HEK293 (cell line): ENCODE results near the gene INPP4B.

ENCODE experiments used
- MEIS1 ChIP-seq: sonication (generic); formaldehyde crosslinking; IDR thresholded peaks from 2 replicates; pipeline ENCODE4 v1.8.1; 2022; ENCODE audit warnings: missing genetic modification reagents, mild to moderate bottlenecking, borderline replicate concordance
- SALL2 ChIP-seq: fragments of 450-650 bp; formaldehyde crosslinking; IDR thresholded peaks from 2 replicates; pipeline ENCODE4 v1.5.0; 2017; ENCODE audit warnings: missing biosample characterization, mild to moderate bottlenecking, missing genetic modification characterization, borderline replicate concordance
- ZIC2 ChIP-seq: fragments of 450-650 bp; formaldehyde crosslinking; IDR thresholded peaks from 2 replicates; pipeline ENCODE4 v1.5.1; 2016; ENCODE audit warnings: missing biosample characterization, missing genetic modification characterization
- ZNF140 ChIP-seq: fragments of 450-650 bp; formaldehyde crosslinking; IDR thresholded peaks from 2 replicates; pipeline ENCODE4 v1.5.1; 2016; ENCODE audit warnings: missing biosample characterization, missing genetic modification characterization
- ZNF155 ChIP-seq: fragments of 450-650 bp; formaldehyde crosslinking; IDR thresholded peaks from 2 replicates; pipeline ENCODE4 v1.5.1; 2016; ENCODE audit warnings: missing biosample characterization, missing genetic modification characterization
- ZNF274 ChIP-seq, 2 experiments: fragments of 200-500 bp in 1 of 2; fragments of 450-650 bp in 1 of 2; sonication (Bioruptor generic) in 1 of 2; formaldehyde crosslinking in 1 of 2; IDR thresholded peaks; 2 replicates each; pipeline versions ENCODE4 v1.5.1 to v1.6.1; 2014 to 2016; ENCODE audit warnings: borderline replicate concordance in 1 of 2, inconsistent platforms in 1 of 2, low read length in 1 of 2, missing biosample characterization in 1 of 2, missing genetic modification characterization in 1 of 2
- ZNF391 ChIP-seq: fragments of 450-650 bp; formaldehyde crosslinking; IDR thresholded peaks from 2 replicates; pipeline ENCODE4 v1.5.1; 2016; ENCODE audit warnings: low read depth, missing biosample characterization, missing genetic modification characterization, borderline replicate concordance
- ZNF560 ChIP-seq: fragments of 450-650 bp; formaldehyde crosslinking; IDR thresholded peaks from 2 replicates; pipeline ENCODE4 v1.5.1; 2017; ENCODE audit warnings: missing biosample characterization, missing genetic modification characterization, borderline replicate concordance
- TF ChIP-seq, protein P1 (sequence below): fragments of 450-650 bp; formaldehyde crosslinking; IDR thresholded peaks from 2 replicates; pipeline ENCODE4 v1.5.1; 2016; ENCODE audit warnings: missing biosample characterization, missing genetic modification characterization
- TF ChIP-seq, protein P2 (sequence below): fragments of 450-650 bp; formaldehyde crosslinking; IDR thresholded peaks from 2 replicates; pipeline ENCODE4 v1.5.1; 2016; ENCODE audit warnings: missing biosample characterization, missing genetic modification characterization
- TF ChIP-seq, protein P3 (sequence below): fragments of 450-650 bp; formaldehyde crosslinking; IDR thresholded peaks from 2 replicates; pipeline ENCODE4 v1.5.1; 2016; ENCODE audit warnings: missing biosample characterization, missing genetic modification characterization

DNA sequence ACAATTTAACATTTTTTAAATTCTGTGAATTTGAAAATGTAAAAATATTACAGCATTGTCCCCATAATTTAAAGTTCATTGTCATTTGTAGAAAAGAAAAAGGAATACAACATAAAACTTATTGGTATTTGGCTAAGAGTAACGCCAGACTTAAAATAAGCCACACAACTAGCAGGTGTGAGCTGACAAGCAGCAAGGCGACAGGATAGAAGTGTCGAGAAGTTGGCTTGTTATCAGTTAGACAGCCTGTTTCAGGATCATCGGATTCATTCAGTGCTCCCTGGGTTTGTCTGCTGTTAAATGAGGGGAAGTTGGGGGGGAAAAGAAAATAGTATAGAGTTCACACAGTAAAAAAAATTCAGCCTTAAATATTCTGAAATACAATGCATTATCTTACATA is 816.1 kb downstream of the INPP4B start:
- no peak for TF ChIP-seq ZNF140 (tag by site-specific recombination)
- no peak for TF ChIP-seq ZNF155 (tag by site-specific recombination)
- TF ChIP-seq, protein P1, sequence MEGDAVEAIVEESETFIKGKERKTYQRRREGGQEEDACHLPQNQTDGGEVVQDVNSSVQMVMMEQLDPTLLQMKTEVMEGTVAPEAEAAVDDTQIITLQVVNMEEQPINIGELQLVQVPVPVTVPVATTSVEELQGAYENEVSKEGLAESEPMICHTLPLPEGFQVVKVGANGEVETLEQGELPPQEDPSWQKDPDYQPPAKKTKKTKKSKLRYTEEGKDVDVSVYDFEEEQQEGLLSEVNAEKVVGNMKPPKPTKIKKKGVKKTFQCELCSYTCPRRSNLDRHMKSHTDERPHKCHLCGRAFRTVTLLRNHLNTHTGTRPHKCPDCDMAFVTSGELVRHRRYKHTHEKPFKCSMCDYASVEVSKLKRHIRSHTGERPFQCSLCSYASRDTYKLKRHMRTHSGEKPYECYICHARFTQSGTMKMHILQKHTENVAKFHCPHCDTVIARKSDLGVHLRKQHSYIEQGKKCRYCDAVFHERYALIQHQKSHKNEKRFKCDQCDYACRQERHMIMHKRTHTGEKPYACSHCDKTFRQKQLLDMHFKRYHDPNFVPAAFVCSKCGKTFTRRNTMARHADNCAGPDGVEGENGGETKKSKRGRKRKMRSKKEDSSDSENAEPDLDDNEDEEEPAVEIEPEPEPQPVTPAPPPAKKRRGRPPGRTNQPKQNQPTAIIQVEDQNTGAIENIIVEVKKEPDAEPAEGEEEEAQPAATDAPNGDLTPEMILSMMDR (tag by site-specific recombination): no peak
- TF ChIP-seq SALL2: no peak
- TF ChIP-seq ZNF560 (tag by site-specific recombination): no peak
- TF ChIP-seq ZNF274 (IDR thresholded peaks at IDR 0.05; ENCODE audit: low read length): no peak
- no peak for TF ChIP-seq ZNF274 (tag by site-specific recombination; IDR thresholded peaks at IDR 0.05; ENCODE audit: borderline replicate concordance)
- no peak for TF ChIP-seq ZIC2 (tag by site-specific recombination)
- no peak for TF ChIP-seq ZNF391 (tag by site-specific recombination)
- TF ChIP-seq, protein P2, sequence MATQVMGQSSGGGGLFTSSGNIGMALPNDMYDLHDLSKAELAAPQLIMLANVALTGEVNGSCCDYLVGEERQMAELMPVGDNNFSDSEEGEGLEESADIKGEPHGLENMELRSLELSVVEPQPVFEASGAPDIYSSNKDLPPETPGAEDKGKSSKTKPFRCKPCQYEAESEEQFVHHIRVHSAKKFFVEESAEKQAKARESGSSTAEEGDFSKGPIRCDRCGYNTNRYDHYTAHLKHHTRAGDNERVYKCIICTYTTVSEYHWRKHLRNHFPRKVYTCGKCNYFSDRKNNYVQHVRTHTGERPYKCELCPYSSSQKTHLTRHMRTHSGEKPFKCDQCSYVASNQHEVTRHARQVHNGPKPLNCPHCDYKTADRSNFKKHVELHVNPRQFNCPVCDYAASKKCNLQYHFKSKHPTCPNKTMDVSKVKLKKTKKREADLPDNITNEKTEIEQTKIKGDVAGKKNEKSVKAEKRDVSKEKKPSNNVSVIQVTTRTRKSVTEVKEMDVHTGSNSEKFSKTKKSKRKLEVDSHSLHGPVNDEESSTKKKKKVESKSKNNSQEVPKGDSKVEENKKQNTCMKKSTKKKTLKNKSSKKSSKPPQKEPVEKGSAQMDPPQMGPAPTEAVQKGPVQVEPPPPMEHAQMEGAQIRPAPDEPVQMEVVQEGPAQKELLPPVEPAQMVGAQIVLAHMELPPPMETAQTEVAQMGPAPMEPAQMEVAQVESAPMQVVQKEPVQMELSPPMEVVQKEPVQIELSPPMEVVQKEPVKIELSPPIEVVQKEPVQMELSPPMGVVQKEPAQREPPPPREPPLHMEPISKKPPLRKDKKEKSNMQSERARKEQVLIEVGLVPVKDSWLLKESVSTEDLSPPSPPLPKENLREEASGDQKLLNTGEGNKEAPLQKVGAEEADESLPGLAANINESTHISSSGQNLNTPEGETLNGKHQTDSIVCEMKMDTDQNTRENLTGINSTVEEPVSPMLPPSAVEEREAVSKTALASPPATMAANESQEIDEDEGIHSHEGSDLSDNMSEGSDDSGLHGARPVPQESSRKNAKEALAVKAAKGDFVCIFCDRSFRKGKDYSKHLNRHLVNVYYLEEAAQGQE (tag by site-specific recombination): no peak
- TF ChIP-seq, protein P3, sequence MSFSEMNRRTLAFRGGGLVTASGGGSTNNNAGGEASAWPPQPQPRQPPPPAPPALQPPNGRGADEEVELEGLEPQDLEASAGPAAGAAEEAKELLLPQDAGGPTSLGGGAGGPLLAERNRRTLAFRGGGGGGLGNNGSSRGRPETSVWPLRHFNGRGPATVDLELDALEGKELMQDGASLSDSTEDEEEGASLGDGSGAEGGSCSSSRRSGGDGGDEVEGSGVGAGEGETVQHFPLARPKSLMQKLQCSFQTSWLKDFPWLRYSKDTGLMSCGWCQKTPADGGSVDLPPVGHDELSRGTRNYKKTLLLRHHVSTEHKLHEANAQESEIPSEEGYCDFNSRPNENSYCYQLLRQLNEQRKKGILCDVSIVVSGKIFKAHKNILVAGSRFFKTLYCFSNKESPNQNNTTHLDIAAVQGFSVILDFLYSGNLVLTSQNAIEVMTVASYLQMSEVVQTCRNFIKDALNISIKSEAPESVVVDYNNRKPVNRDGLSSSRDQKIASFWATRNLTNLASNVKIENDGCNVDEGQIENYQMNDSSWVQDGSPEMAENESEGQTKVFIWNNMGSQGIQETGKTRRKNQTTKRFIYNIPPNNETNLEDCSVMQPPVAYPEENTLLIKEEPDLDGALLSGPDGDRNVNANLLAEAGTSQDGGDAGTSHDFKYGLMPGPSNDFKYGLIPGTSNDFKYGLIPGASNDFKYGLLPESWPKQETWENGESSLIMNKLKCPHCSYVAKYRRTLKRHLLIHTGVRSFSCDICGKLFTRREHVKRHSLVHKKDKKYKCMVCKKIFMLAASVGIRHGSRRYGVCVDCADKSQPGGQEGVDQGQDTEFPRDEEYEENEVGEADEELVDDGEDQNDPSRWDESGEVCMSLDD (tag by site-specific recombination): no peak
- no peak for TF ChIP-seq MEIS1 (CRISPR knock-in tag)
